ENCODE data around the gene ZPLD1. TPM values are rescaled to one million over a fixed set of nuclear protein-coding genes. Genes with fewer than 3 reads are reported as not detected.

ZPLD1 gene
- total RNA-seq, 2 experiments from 2014 or later = not detected

DNA sequence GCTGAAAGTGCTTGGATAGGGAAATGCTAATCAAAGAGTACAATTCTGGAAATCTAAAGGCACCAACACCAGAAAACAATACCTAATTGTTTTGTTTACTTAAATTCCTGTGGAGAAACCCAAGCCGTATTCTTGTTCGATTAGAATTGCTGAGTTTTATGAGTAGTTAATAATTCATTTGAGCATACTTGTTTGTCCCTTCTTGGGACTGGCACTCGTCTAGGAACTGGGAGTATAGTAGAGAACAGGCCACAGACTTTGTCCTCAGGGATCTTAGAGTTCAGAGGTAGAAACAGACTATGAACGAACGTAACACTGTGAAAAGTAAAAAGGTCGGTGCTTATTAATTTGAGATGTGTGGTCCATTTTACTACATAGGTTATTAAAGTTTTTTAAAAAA is 39.4 kb downstream of the ZPLD1 start:
- no peaks in the 10 kb centered on the region for H3K4me1 Mint-ChIP-seq
- H3K9me3 Mint-ChIP-seq = no peaks in the 10 kb centered on the region
- H3K4me3 Mint-ChIP-seq = no peak overlapping the region
- no peak for DNase-seq
- POLR2A ChIA-PET = no interaction called here
- CTCF ChIA-PET = no interaction called here
- no peak overlapping the region for H3K27ac Mint-ChIP-seq
- H3K27me3 Mint-ChIP-seq = peaks cover 5% of the 10 kb centered on the region
- H3K36me3 Mint-ChIP-seq (ENCODE audit: low read depth) = no peaks in the 10 kb centered on the region

DNA sequence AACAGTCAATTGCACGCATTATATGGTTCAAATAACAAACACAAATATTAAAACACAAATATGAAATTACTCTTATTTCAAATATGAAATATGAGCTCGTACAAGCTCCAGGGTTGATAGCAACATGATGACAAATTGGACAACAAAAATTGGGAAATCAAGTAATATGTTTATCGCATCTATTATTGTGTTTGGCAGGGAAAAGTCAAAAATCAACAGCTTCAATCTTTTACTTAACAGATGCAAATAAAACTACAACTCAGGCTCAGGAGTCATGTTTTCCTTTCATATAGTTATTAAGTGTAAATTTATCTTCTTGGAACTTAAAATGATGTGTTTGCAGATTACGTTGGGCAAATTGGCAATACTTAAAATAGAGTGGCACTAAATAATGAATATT is 41.4 kb downstream of the ZPLD1 start:
- Mint-ChIP-seq H3K27ac (no peak overlapping the region), H3K27me3 (peaks cover 3% of the 10 kb centered on the region), H3K36me3 (ENCODE audit: low read depth) (no peaks in the 10 kb centered on the region), H3K4me3 (no peak overlapping the region), H3K4me1 (no peaks in the 10 kb centered on the region), H3K9me3 (no peaks in the 10 kb centered on the region)
- ChIA-PET POLR2A (no interaction called here), CTCF (interaction anchor here (1.0 kb wide), 1 partner anchor 18 kb away, joined by 3 read pairs; no protein-coding TSS in a partner anchor)
- no peak for DNase-seq

DNA sequence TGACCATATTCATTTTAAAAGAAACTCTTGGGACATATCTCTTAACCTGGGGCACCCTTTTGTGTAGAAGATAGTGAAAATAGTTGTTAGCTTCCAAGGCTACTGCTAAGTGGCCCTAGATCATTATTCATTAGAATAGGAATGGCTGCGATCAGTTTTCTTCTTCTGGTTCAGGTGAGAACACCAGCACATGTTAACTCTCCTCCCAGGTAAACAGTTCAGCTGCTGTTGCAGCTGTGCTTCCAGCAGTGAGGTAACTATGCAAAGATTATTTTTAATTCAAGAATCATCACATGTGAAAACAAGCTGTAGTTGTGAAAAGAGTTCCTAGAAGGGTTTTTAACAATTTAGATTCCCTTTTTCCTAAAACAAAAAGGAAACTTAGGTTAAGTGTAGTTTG is 43.3 kb downstream of the ZPLD1 start:
- no peaks in the 10 kb centered on the region for H3K4me1 Mint-ChIP-seq
- ChIA-PET CTCF (no interaction called here), POLR2A (no interaction called here)
- no peaks in the 10 kb centered on the region for H3K9me3 Mint-ChIP-seq
- no peaks in the 10 kb centered on the region for H3K36me3 Mint-ChIP-seq (ENCODE audit: low read depth)
- H3K4me3 Mint-ChIP-seq = no peak overlapping the region
- DNase-seq = no peak
- H3K27me3 Mint-ChIP-seq = peaks cover 3% of the 10 kb centered on the region
- H3K27ac Mint-ChIP-seq = no peak overlapping the region

GRCh38 chr3:102480139-102480538 is 45.3 kb downstream of the ZPLD1 start:
- H3K36me3 Mint-ChIP-seq (ENCODE audit: low read depth) = no peaks in the 10 kb centered on the region
- H3K27me3 Mint-ChIP-seq = peaks cover 1% of the 10 kb centered on the region
- ChIA-PET POLR2A (no interaction called here), CTCF (interaction anchor here (1.9 kb wide), 1 partner anchor 11 kb away, joined by 7 read pairs; no protein-coding TSS in a partner anchor)
- H3K4me3 Mint-ChIP-seq = no peak overlapping the region
- DNase-seq = no peak
- H3K4me1 Mint-ChIP-seq = no peaks in the 10 kb centered on the region
- H3K9me3 Mint-ChIP-seq = no peaks in the 10 kb centered on the region
- no peak overlapping the region for H3K27ac Mint-ChIP-seq

- Mint-ChIP-seq H3K27me3 (peaks cover 1% of the 10 kb centered on the region), H3K9me3 (no peaks in the 10 kb centered on the region), H3K4me3 (no peak overlapping the region), H3K4me1 (no peaks in the 10 kb centered on the region), H3K27ac (no peak overlapping the region), H3K36me3 (ENCODE audit: low read depth) (no peaks in the 10 kb centered on the region)
- ChIA-PET POLR2A (no interaction called here), CTCF (interaction anchor here (1.9 kb wide), 1 partner anchor 10 kb away, joined by 7 read pairs; no protein-coding TSS in a partner anchor)
- no peak for DNase-seq
Observed at GRCh38 chr3:102481050-102481449, 46.2 kb downstream of the ZPLD1 start.

DNA sequence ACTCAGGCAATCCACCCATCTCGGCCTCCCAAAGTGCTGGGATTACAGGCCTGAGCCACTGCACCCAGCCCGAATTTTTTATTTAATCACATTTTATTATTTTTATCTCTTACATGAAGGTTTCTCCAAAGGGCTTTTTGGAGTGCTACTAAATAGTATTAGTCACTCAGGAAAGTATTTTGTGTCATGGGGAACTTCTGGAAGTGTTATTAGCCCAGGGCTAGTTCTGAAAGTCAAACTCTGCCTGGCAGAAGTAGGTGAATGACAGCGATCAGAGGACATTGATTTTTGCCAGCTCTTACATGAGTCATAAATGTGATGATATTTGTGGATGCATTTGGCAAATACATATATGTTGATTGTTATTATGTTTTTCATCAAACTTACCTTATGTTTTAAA is 48.7 kb downstream of the ZPLD1 start:
- H3K36me3 Mint-ChIP-seq (ENCODE audit: low read depth) = no peaks in the 10 kb centered on the region
- no peak for DNase-seq
- ChIA-PET CTCF (interaction anchor here (0.8 kb wide), 1 partner anchor 9 kb away, joined by 3 read pairs; no protein-coding TSS in a partner anchor), POLR2A (no interaction called here)
- H3K4me1 Mint-ChIP-seq = no peaks in the 10 kb centered on the region
- H3K4me3 Mint-ChIP-seq = no peak overlapping the region
- H3K9me3 Mint-ChIP-seq = no peaks in the 10 kb centered on the region
- peaks cover 1% of the 10 kb centered on the region for H3K27me3 Mint-ChIP-seq
- H3K27ac Mint-ChIP-seq = no peak overlapping the region

DNA sequence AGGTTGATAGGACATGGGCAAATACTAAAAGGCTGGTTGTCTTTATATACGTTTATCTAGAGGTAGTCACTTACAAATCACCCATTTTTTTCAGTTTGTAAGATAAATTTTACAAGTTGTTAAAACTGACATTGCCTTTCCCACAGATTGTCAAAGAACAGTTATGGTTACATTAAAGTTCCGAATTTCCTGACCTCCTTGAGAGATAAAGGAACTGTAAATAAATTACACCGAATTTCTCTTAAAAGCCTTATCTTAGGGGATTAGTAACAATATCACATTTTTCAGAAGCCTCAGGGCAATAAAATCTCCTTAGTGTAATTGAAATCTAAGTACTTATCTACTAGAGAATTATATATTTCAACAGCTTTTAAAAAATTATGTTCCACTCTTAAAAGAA is 49.5 kb downstream of the ZPLD1 start:
- Mint-ChIP-seq H3K27me3 (peaks cover 1% of the 10 kb centered on the region), H3K4me3 (no peak overlapping the region), H3K27ac (no peak overlapping the region), H3K4me1 (no peaks in the 10 kb centered on the region), H3K9me3 (no peaks in the 10 kb centered on the region), H3K36me3 (ENCODE audit: low read depth) (no peaks in the 10 kb centered on the region)
- ChIA-PET POLR2A (no interaction called here), CTCF (no interaction called here)
- no peak for DNase-seq

DNA sequence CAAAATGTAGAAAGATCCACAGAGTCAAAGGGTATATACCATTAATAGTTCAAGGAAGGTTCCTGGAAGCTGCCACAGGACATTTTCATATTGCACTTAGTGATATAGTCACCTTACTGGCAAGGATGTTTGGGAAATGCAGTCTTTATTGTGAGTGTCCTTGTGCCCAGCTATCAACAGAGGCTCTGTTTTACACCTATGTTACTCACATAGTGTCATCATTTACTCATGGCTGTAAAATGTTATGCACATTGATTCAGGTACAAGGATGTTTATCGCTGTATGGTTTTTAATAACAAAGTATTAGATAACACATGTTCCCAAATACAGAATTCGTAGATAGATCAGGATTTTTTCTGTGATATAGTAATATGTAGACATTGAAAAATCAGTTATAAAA is 50.9 kb downstream of the ZPLD1 start:
- Mint-ChIP-seq H3K27ac (no peak overlapping the region), H3K4me1 (no peaks in the 10 kb centered on the region), H3K36me3 (ENCODE audit: low read depth) (no peaks in the 10 kb centered on the region), H3K4me3 (no peak overlapping the region), H3K9me3 (no peaks in the 10 kb centered on the region), H3K27me3 (no peaks in the 10 kb centered on the region)
- no peak for DNase-seq
- CTCF ChIA-PET = no interaction called here
- POLR2A ChIA-PET = no interaction called here

- ChIA-PET POLR2A (no interaction called here), CTCF (no interaction called here)
- Mint-ChIP-seq H3K4me1 (no peaks in the 10 kb centered on the region), H3K9me3 (no peaks in the 10 kb centered on the region), H3K27me3 (no peaks in the 10 kb centered on the region), H3K27ac (no peak overlapping the region), H3K4me3 (no peak overlapping the region), H3K36me3 (ENCODE audit: low read depth) (no peaks in the 10 kb centered on the region)
- no peak for DNase-seq
Observed at GRCh38 chr3:102488331-102488730, 53.5 kb downstream of the ZPLD1 start.

DNA sequence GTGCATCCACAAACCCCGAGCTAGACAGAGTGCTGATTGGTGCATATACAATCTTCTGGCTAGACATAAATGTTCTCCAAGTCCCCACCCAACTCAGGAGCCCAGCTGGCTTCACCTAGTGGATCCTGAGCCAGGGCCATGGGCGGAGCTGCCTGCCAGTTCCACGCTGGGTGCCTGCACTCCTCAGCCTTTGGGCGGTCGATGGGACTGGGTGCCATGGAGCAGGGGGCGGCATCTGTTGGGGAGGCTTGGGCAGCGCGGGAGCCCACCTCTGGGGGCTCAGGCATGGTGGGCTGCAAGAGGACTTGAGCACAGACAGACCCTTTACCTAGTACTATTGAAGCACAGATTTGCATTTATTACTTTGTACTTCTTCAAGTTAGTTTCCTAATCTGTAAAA is 57.5 kb downstream of the ZPLD1 start:
- Mint-ChIP-seq H3K36me3 (ENCODE audit: low read depth) (no peaks in the 10 kb centered on the region), H3K27ac (no peak overlapping the region), H3K27me3 (no peaks in the 10 kb centered on the region), H3K4me3 (no peak overlapping the region), H3K9me3 (no peaks in the 10 kb centered on the region), H3K4me1 (no peaks in the 10 kb centered on the region)
- ChIA-PET CTCF (interaction anchor here (0.7 to 2.8 kb wide), 2 partner anchors 12 to 290 kb away, joined by 3 to 7 read pairs; no protein-coding TSS in a partner anchor), POLR2A (no interaction called here)
- DNase-seq = no peak

- Mint-ChIP-seq H3K36me3 (ENCODE audit: low read depth) (no peaks in the 10 kb centered on the region), H3K9me3 (no peaks in the 10 kb centered on the region), H3K4me1 (no peaks in the 10 kb centered on the region), H3K27me3 (no peaks in the 10 kb centered on the region), H3K4me3 (no peak overlapping the region), H3K27ac (no peak overlapping the region)
- no peak for DNase-seq
- ChIA-PET POLR2A (no interaction called here), CTCF (no interaction called here)
Observed at GRCh38 chr3:102497571-102497970, 62.8 kb downstream of the ZPLD1 start.

DNA sequence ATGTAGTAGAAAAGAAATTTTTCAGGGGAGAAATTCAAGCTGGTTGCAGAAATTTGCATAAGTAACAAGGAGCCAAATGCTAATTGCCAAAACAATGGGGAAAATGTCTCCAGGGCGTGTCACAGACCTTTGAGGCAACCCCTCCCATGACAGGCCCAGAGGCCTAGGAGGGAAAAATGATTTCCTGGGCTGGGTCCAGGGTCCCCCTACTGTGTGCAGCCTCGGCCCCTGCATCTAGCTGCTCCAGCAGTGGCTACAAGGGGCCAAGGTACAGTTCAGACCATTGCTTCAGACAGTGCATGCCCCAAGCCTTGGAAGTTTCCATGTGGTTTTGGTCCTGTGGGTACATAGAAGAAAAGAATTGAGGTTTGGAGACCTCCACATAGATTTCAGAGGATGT is 70.7 kb downstream of the ZPLD1 start:
- H3K4me1 Mint-ChIP-seq = no peaks in the 10 kb centered on the region
- no peak overlapping the region for H3K4me3 Mint-ChIP-seq
- ChIA-PET POLR2A (no interaction called here), CTCF (no interaction called here)
- H3K27ac Mint-ChIP-seq = no peak overlapping the region
- DNase-seq = no peak
- H3K36me3 Mint-ChIP-seq (ENCODE audit: low read depth) = no peaks in the 10 kb centered on the region
- peaks cover 3% of the 10 kb centered on the region for H3K9me3 Mint-ChIP-seq
- H3K27me3 Mint-ChIP-seq = peaks cover 3% of the 10 kb centered on the region

DNA sequence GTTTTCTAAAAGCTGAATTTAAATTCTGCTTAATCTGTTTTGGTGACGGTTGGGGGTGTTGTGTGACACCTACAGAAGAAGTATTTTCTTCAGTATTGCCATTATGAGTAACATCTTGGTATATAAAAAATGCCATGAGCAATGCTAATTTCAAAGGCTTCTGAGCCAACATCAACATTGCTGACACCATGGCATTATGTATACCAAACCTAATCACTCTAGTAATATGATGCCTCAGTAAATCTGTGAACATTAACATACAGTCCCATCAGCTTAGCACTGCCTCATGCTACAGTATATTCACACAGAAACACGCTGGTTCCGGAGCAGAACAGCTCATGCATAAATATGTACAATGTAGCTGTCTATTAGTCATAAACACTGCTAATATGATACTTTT is 75.8 kb downstream of the ZPLD1 start:
- no peaks in the 10 kb centered on the region for H3K9me3 Mint-ChIP-seq
- no peak overlapping the region for H3K4me3 Mint-ChIP-seq
- no peak for DNase-seq
- no peaks in the 10 kb centered on the region for H3K4me1 Mint-ChIP-seq
- CTCF ChIA-PET = no interaction called here
- no peaks in the 10 kb centered on the region for H3K36me3 Mint-ChIP-seq (ENCODE audit: low read depth)
- H3K27me3 Mint-ChIP-seq = peaks cover 7% of the 10 kb centered on the region
- POLR2A ChIA-PET = no interaction called here
- no peak overlapping the region for H3K27ac Mint-ChIP-seq

DNA sequence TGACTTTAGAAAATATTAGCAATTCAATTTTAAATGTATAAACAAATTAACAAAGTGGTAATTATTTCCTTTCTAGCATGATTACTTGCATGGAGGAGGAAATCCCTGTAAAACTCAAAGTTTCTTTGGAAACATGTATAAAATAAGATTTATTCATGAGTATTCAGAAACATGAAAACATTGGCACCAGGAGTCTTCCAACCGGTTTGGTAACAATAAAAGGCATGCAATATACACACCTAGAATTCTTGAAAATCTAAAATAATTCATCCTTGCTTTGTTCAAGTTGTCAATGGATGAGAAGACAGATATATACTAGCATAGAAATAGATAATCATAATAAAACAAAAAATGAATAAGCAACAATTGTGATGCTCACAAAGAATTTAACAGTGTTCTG is 76.4 kb downstream of the ZPLD1 start:
- CTCF ChIA-PET = no interaction called here
- Mint-ChIP-seq H3K36me3 (ENCODE audit: low read depth) (no peaks in the 10 kb centered on the region), H3K27me3 (peaks cover 7% of the 10 kb centered on the region), H3K27ac (no peak overlapping the region), H3K4me1 (no peaks in the 10 kb centered on the region), H3K9me3 (no peaks in the 10 kb centered on the region), H3K4me3 (no peak overlapping the region)
- POLR2A ChIA-PET = no interaction called here
- DNase-seq = no peak

GRCh38 chr3:102511639-102512038 is 76.8 kb downstream of the ZPLD1 start:
- no peak for DNase-seq
- POLR2A ChIA-PET = no interaction called here
- CTCF ChIA-PET = no interaction called here
- Mint-ChIP-seq H3K27ac (no peak overlapping the region), H3K36me3 (ENCODE audit: low read depth) (no peaks in the 10 kb centered on the region), H3K27me3 (peaks cover 7% of the 10 kb centered on the region), H3K4me3 (no peak overlapping the region), H3K9me3 (no peaks in the 10 kb centered on the region), H3K4me1 (no peaks in the 10 kb centered on the region)

Measured in activated CD4-positive, alpha-beta T cell treated with anti-CD3 and anti-CD28 coated beads, Interleukin-2, amount 10 ng/mL, durations not matched to agents 7 days and 5 days (primary cell).